ENCODE results near the gene PARP6. TPM values are rescaled to one million over a fixed set of nuclear protein-coding genes. Genes with fewer than 3 reads are reported as not detected.

The PARP6 gene
- total RNA-seq, 1 experiment from 2014 or later: 41.9 TPM

DNA sequence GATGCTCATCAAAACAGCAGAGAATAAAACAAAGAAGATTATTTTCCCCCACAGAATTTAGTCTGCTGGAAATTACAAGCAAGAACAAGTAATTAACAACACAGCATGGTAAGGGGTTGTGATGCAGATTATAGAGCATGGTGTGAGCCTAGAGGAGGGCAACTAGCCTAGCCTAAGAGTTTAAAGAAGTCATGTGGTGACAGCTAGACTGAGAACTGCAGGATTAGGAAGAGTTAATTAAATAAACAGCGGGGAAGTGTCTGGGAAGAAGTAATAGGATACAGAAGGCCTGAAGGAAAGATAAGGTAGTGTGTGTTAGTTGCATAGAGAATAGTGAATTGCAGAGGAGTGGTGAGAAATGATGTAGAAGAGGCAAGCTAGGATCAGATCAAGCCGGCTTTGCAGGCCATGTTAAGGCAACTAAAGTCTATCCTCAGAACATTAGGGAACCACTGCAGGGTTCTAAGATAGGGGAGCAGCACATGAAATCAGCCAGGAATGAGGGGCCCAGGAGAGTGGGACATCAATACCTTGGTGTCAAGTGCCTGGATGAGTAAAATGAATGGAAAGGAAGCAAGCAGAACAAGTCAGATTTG is 29.5 kb downstream of the PARP6 start (continued):
- TF ChIP-seq, protein P1, sequence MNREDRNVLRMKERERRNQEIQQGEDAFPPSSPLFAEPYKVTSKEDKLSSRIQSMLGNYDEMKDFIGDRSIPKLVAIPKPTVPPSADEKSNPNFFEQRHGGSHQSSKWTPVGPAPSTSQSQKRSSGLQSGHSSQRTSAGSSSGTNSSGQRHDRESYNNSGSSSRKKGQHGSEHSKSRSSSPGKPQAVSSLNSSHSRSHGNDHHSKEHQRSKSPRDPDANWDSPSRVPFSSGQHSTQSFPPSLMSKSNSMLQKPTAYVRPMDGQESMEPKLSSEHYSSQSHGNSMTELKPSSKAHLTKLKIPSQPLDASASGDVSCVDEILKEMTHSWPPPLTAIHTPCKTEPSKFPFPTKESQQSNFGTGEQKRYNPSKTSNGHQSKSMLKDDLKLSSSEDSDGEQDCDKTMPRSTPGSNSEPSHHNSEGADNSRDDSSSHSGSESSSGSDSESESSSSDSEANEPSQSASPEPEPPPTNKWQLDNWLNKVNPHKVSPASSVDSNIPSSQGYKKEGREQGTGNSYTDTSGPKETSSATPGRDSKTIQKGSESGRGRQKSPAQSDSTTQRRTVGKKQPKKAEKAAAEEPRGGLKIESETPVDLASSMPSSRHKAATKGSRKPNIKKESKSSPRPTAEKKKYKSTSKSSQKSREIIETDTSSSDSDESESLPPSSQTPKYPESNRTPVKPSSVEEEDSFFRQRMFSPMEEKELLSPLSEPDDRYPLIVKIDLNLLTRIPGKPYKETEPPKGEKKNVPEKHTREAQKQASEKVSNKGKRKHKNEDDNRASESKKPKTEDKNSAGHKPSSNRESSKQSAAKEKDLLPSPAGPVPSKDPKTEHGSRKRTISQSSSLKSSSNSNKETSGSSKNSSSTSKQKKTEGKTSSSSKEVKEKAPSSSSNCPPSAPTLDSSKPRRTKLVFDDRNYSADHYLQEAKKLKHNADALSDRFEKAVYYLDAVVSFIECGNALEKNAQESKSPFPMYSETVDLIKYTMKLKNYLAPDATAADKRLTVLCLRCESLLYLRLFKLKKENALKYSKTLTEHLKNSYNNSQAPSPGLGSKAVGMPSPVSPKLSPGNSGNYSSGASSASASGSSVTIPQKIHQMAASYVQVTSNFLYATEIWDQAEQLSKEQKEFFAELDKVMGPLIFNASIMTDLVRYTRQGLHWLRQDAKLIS (CRISPR knock-in tag; IDR thresholded peaks at IDR 0.05; ENCODE audit: borderline replicate concordance): no peak
- TF ChIP-seq ZNF317 (CRISPR knock-in tag; IDR thresholded peaks at IDR 0.05; ENCODE audit: borderline replicate concordance, low read depth) (no peak), USF1 (CRISPR knock-in tag; IDR thresholded peaks at IDR 0.05) (no peak), CBFB (CRISPR knock-in tag; IDR thresholded peaks at IDR 0.05; ENCODE audit: low read depth) (no peak)
- TF ChIP-seq, protein P2, sequence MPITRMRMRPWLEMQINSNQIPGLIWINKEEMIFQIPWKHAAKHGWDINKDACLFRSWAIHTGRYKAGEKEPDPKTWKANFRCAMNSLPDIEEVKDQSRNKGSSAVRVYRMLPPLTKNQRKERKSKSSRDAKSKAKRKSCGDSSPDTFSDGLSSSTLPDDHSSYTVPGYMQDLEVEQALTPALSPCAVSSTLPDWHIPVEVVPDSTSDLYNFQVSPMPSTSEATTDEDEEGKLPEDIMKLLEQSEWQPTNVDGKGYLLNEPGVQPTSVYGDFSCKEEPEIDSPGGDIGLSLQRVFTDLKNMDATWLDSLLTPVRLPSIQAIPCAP (CRISPR knock-in tag; IDR thresholded peaks at IDR 0.05): no peak

DNA sequence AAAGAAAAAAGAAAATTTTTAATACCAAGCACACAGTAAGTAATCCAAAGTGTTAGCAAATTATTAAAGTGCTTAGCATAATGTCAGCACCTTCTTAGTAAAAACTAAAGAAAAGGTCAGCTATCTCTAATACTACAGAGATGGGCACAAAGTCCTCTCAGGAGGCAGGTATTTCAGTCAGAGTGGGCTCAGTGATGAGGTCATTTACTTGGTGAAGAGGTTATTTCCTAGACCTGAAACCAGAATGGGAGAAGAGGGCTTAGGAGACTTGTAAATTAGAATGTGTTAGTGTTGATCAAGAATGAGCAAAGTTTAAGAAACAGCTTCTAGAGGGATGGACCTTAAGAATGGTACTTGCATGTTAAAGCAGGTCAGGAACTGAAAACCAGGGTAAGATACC is 32.7 kb downstream of the PARP6 start:
- POLR2A ChIA-PET: no interaction called here
- Mint-ChIP-seq H3K27ac (no peak overlapping the region), H3K4me1 (peaks cover 39% of the 10 kb centered on the region), H3K4me3 (no peak overlapping the region), H3K27me3 (ENCODE audit: low read depth) (peaks cover 100% of the 10 kb centered on the region), H3K9me3 (no peaks in the 10 kb centered on the region), H3K36me3 (peaks cover 42% of the 10 kb centered on the region)
- no peak for ATAC-seq
- no peak for DNase-seq (ENCODE audit: low spot score)
- CTCF ChIA-PET: interaction anchor here (1.2 kb wide), 1 partner anchor 13 kb away, joined by 5 read pairs; no protein-coding TSS in a partner anchor
- TF ChIP-seq JUN (CRISPR knock-in tag; IDR thresholded peaks at IDR 0.05) (no peak), RORB (CRISPR knock-in tag; IDR thresholded peaks at IDR 0.05) (no peak), ZNF425 (CRISPR knock-in tag; conservative IDR thresholded peaks at IDR 0.05) (no peak), KAT7 (CRISPR knock-in tag; IDR thresholded peaks at IDR 0.05; ENCODE audit: borderline replicate concordance) (no peak), ZNF416 (CRISPR knock-in tag; IDR thresholded peaks at IDR 0.05) (no peak), ZNF263 (CRISPR knock-in tag; IDR thresholded peaks at IDR 0.05; ENCODE audit: low read depth) (no peak), FOXJ3 (CRISPR knock-in tag; IDR thresholded peaks at IDR 0.05; ENCODE audit: borderline replicate concordance) (no peak), CTCF (IDR thresholded peaks at IDR 0.05) (no peak), IRF2 (CRISPR knock-in tag; IDR thresholded peaks at IDR 0.05; ENCODE audit: borderline replicate concordance, low read depth) (no peak), TCF7 (CRISPR knock-in tag; IDR thresholded peaks at IDR 0.05; ENCODE audit: low read depth) (no peak), ARID4B (CRISPR knock-in tag; IDR thresholded peaks at IDR 0.05; ENCODE audit: borderline replicate concordance) (no peak), CREB1 (CRISPR knock-in tag; IDR thresholded peaks at IDR 0.05) (no peak), ZNF423 (CRISPR knock-in tag; IDR thresholded peaks at IDR 0.05) (no peak), ATF6 (CRISPR knock-in tag; IDR thresholded peaks at IDR 0.05) (no peak)
